HCT116 (cell line): ENCODE results near the gene TXNL4B. TPM values are rescaled to one million over a fixed set of nuclear protein-coding genes. Genes with fewer than 3 reads are reported as not detected.
A peak's percentile ranks its signal among the peaks of the same experiment; 100 is the strongest.

Experiments
- ATAC-seq: fragments of 200-7000 bp; cut with Tn5 transposase; 2 replicates; pipeline ENCODE4 v1.9.1; 2020; ENCODE audit warnings: mild to moderate bottlenecking, moderate library complexity
- Bru-seq: library from RNA; stranded (reverse); fragments of 400-500 nt; gene quantifications from one replicate; lab custom pipeline; 2021; lab: Mats Ljungman, UMichigan
- BruChase-seq, 2 experiments: library from RNA; stranded (reverse); fragments of 400-500 nt; gene quantifications; one replicate each; lab custom pipeline; 2021; lab: Mats Ljungman, UMichigan
- BruUV-seq: library from RNA; stranded (reverse); fragments of 400-500 nt; replicated peaks from 2 replicates; lab custom pipeline; 2021; lab: Mats Ljungman, UMichigan
- CTCF ChIA-PET: fragments of 300-600 bp; sonication (Branson Sonifier 250); formaldehyde crosslinking; loops from one replicate; lab custom pipeline; 2021; ENCODE audit warnings: antibody characterized with exemption; lab: Charles Lee
- POLR2A ChIA-PET: fragments of 300-600, 350-600 bp; sonication (Branson Sonifier 250); formaldehyde crosslinking; loops from one replicate; lab custom pipeline; 2021; ENCODE audit warnings: antibody characterized with exemption; lab: Charles Lee
- RAD21 ChIA-PET, 2 experiments: fragments of 300-600 bp; sonication (Branson Sonifier 250); formaldehyde crosslinking; loops; one replicate each; lab custom pipeline; 2023; ENCODE audit warnings: low total read pairs in 2 of 2; ENCODE audit not compliant: uncharacterized antibody in 2 of 2, unreplicated experiment in 2 of 2, low non-redundant PET in 1 of 2; lab: Charles Lee
- DNase-seq: peaks from one replicate; pipeline ENCODE4 v3.0.0-alpha.2; 2010; ENCODE audit warnings: low read depth, low spot score
- H2AFZ ChIP-seq: fragments of 200-600 bp; shearing (Covaris generic), sonication (generic); 2 replicates; pipeline ENCODE4 v1.6.1; 2017; ENCODE audit warnings: low read depth, mixed run types, mixed read lengths, antibody characterized with exemption, low read length; ENCODE audit not compliant: poor library complexity, severe bottlenecking
- H3K27ac ChIP-seq: 2 replicates; pipeline ENCODE4 v1.5.1; 2012; ENCODE audit warnings: low read depth, low read length
- H3K27me3 ChIP-seq: fragments of 200-600 bp; sonication (generic); 2 replicates; pipeline ENCODE4 v1.6.1; 2016; ENCODE audit warnings: mixed run types, low read length, mixed read lengths; ENCODE audit not compliant: insufficient read depth
- H3K36me3 ChIP-seq, 2 experiments: fragments of 200-500 bp in 1 of 2; fragments of 200-600 bp in 1 of 2; sonication (Bioruptor generic) in 1 of 2; sonication (generic) in 1 of 2; 2 replicates each; pipeline versions ENCODE4 v1.5.1 to v1.6.1; 2014 to 2016; ENCODE audit warnings: low read length in 2 of 2, inconsistent platforms in 1 of 2, mixed read lengths in 1 of 2, mixed run types in 1 of 2; ENCODE audit not compliant: insufficient read depth in 2 of 2, control insufficient read depth in 1 of 2
- H3K4me1 ChIP-seq, 2 experiments: fragments of 200-600 bp in 1 of 2; sonication (generic) in 1 of 2; 2 replicates each; pipeline versions ENCODE4 v1.5.1 to v1.6.1; 2012 to 2017; ENCODE audit warnings: low read length in 2 of 2, inconsistent platforms in 1 of 2, mild to moderate bottlenecking in 1 of 2, mixed read lengths in 1 of 2, mixed run types in 1 of 2, moderate library complexity in 1 of 2; ENCODE audit not compliant: insufficient read depth in 2 of 2, control insufficient read depth in 1 of 2
- H3K4me2 ChIP-seq: fragments of 200-600 bp; sonication (generic); 2 replicates; pipeline ENCODE4 v1.6.1; 2017; ENCODE audit warnings: mixed run types, low read length, mixed read lengths
- H3K4me3 ChIP-seq, 2 experiments: fragments of 200-600 bp in 1 of 2; sonication (generic) in 1 of 2; replicated peaks in 1 of 2; 2 replicates each; pipeline ENCODE4 v1.5.1; 2011 to 2016; ENCODE audit warnings: low read length in 2 of 2, control low read depth in 1 of 2, low read depth in 1 of 2, mild to moderate bottlenecking in 1 of 2, mixed read lengths in 1 of 2, mixed run types in 1 of 2
- H3K79me2 ChIP-seq: fragments of 200-600 bp; sonication (generic); 2 replicates; pipeline ENCODE4 v1.6.1; 2017; ENCODE audit warnings: mild to moderate bottlenecking, mixed run types, low read length, moderate library complexity, mixed read lengths; ENCODE audit not compliant: insufficient read depth
- H3K9ac ChIP-seq: fragments of 200-600 bp; sonication (generic); 2 replicates; pipeline ENCODE4 v1.6.1; 2016; ENCODE audit warnings: low read length, mixed read lengths
- H3K9me2 ChIP-seq: fragments of 200-600 bp; sonication (generic), shearing (Covaris generic); 2 replicates; pipeline ENCODE4 v1.6.1; 2017; ENCODE audit warnings: mixed run types, mild to moderate bottlenecking, moderate library complexity; ENCODE audit not compliant: insufficient read depth
- H3K9me3 ChIP-seq, 2 experiments: fragments of 200-500 bp in 1 of 2; fragments of 200-600 bp in 1 of 2; sonication (Bioruptor generic) in 1 of 2; sonication (generic) in 1 of 2; 2 replicates each; pipeline ENCODE4 v1.6.1; 2014 to 2017; ENCODE audit warnings: low read length in 2 of 2, mixed read lengths in 2 of 2, inconsistent platforms in 1 of 2, low read depth in 1 of 2, mild to moderate bottlenecking in 1 of 2, mixed run types in 1 of 2, moderate library complexity in 1 of 2; ENCODE audit not compliant: control insufficient read depth in 1 of 2, insufficient read depth in 1 of 2
- H4K20me1 ChIP-seq: fragments of 200-600 bp; sonication (generic), shearing (Covaris generic); 2 replicates; pipeline ENCODE4 v1.6.1; 2017; ENCODE audit warnings: mixed run types, mild to moderate bottlenecking, moderate library complexity; ENCODE audit not compliant: insufficient read depth
- CBX3 ChIP-seq: IDR thresholded peaks from 2 replicates; pipeline ENCODE4 v1.6.1; 2012; ENCODE audit warnings: low read depth
- EGR1 ChIP-seq: IDR thresholded peaks from 2 replicates; pipeline ENCODE4 v1.6.1; 2012; ENCODE audit warnings: low read depth
- ELF1 ChIP-seq: IDR thresholded peaks from 2 replicates; pipeline ENCODE4 v1.6.1; 2012; ENCODE audit warnings: low read depth, borderline replicate concordance
- EZH2 ChIP-seq: fragments of 200-600 bp; sonication (generic); IDR thresholded peaks from 2 replicates; pipeline ENCODE4 v1.6.1; 2017; ENCODE audit warnings: antibody characterized with exemption, mixed run types
- EZH2phosphoT487 ChIP-seq: fragments of 200-600 bp; IDR thresholded peaks from 2 replicates; pipeline ENCODE4 v1.6.1; 2018; ENCODE audit warnings: antibody characterized with exemption, borderline replicate concordance
- FOSL1 ChIP-seq: IDR thresholded peaks from 2 replicates; pipeline ENCODE4 v1.6.1; 2012; ENCODE audit warnings: low read depth
- POLR2A ChIP-seq: IDR thresholded peaks from 2 replicates; pipeline ENCODE4 v1.7.0; 2011; ENCODE audit warnings: borderline replicate concordance; ENCODE audit not compliant: insufficient read depth, insufficient read length; ENCODE audit errors: extremely low read depth
- RAD21 ChIP-seq: IDR thresholded peaks from 2 replicates; pipeline ENCODE4 v1.6.1; 2012; ENCODE audit warnings: low read depth, mild to moderate bottlenecking
- SRF ChIP-seq: IDR thresholded peaks from 2 replicates; pipeline ENCODE4 v1.6.1; 2012; ENCODE audit warnings: low read depth
- TCF7L2 ChIP-seq: IDR thresholded peaks from 2 replicates; pipeline ENCODE4 v1.7.0; 2011; ENCODE audit warnings: borderline replicate concordance, inconsistent platforms; ENCODE audit not compliant: insufficient read depth, insufficient read length; ENCODE audit errors: extremely low read depth
- ZFX ChIP-seq: fragments of 450-650 bp; IDR thresholded peaks from 2 replicates; pipeline ENCODE4 v1.6.1; 2017
- ZNF274 ChIP-seq: fragments of 200-500 bp; sonication (Bioruptor generic); IDR thresholded peaks from 2 replicates; pipeline ENCODE4 v1.6.1; 2014; ENCODE audit warnings: mild to moderate bottlenecking, low read depth, low read length, inconsistent platforms
- intact Hi-C: fragments of 100-400 bp; cut with micrococcal nuclease; formaldehyde crosslinking; loops from 2 replicates; pipeline ENCODE4 v1.10.0; 2022
- long read RNA-seq: library from polyadenylated mRNA; unstranded; transcript quantifications from one replicate; pipeline ENCODE4 v2.0.0, GENCODE V29; 2021; ENCODE audit not compliant: unreplicated experiment
- polyA plus RNA-seq: library from polyadenylated mRNA; unstranded; fragments of >200 nt; gene quantifications from 2 replicates; pipeline ENCODE4 v1.2.1, GENCODE V29; 2012; ENCODE audit warnings: missing spikeins
- total RNA-seq: library from RNA; stranded (reverse); gene quantifications from one replicate; pipeline ENCODE4 v1.2.1, GENCODE V29; 2021; ENCODE audit not compliant: unreplicated experiment
- TF ChIP-seq, protein P1 (sequence below): IDR thresholded peaks from 2 replicates; pipeline ENCODE4 v1.6.1; 2011; ENCODE audit warnings: mild to moderate bottlenecking, low read length, moderate library complexity; ENCODE audit not compliant: insufficient replicate concordance; ENCODE audit errors: extremely low read depth
- TF ChIP-seq, protein P2 (sequence below): IDR thresholded peaks from 2 replicates; pipeline ENCODE4 v1.6.1; 2012
- TF ChIP-seq, protein P3 (sequence below): IDR thresholded peaks from 2 replicates; pipeline ENCODE4 v1.6.1; 2012; ENCODE audit warnings: low read depth
- TF ChIP-seq, protein P4 (sequence below), 3 experiments: fragments of 200-600 bp in 1 of 3; sonication (generic) in 1 of 3; IDR thresholded peaks in 2 of 3; conservative IDR thresholded peaks in 1 of 3; 2 replicates each; pipeline ENCODE4 v1.5.1; 2012 to 2017; ENCODE audit warnings: low read depth in 2 of 3, low read length in 2 of 3, antibody characterized with exemption in 1 of 3, borderline replicate concordance in 1 of 3, control low read depth in 1 of 3, mild to moderate bottlenecking in 1 of 3, mixed read lengths in 1 of 3, mixed run types in 1 of 3, moderate library complexity in 1 of 3; ENCODE audit not compliant: insufficient read depth in 1 of 3

The TXNL4B gene
- total RNA-seq (15.5 TPM), Bru-seq, nascent RNA (percentile 72 among the genes with signal in this experiment), BruChase-seq, experiment 1, labeled RNA remaining after a 6-hour chase (percentile 80 among the genes with signal in this experiment), BruChase-seq, experiment 2, labeled RNA remaining after a 2-hour chase (percentile 82 among the genes with signal in this experiment)
- 7.3 and 8.4 TPM in 2 replicates for polyA plus RNA-seq
- long read RNA-seq, transcript TXNL4B-201 (4 exons, 2,556 nt): major isoform, 14 of 22 reads
- long read RNA-seq, partial matches to known transcripts: 0 of 22 reads
- long read RNA-seq, other reads (novel, unspliced or antisense): 8 of 22 reads

DNA sequence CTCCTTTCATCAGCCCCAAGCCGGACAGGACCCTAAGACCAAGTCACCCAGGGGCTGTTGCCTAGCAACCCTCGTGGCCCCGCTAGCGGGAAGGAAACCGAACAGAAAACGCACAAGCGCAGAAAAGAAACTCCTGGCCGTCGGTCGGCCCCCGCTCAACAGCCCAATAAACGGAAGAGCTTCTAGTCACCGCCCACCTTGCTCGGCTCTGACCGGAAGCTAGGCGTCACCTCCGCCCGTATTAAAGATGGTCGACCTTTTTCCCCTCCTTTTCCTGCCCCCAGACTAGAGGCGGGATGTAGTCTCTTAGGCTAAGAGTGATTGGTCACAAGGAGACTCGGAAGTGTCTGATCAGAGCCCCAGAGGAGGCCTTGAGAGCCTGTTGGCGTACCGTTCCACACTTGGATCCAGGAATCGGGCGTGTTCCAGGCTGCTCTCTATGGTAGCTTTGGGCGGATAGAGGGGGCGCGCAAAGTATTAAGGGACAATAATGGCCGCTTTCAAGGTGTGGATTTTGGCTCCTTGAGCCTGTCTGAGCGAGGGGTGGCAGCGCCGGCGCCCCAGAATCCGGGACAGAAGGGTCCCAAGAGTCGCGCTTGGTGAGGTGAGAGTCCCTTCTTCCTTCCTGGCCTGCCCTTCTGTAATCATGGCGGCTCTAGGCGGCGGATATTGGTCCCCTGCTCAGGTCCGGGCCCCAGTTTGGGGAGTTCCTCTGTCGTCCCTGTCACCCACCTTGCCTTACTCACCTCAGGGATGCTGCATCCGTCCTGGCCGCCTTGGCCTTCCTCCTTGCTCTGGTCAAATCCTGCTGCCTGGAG lies at the start of gene TXNL4B, which contains the start of gene DHX38:
Gene TXNL4B (minus strand): TSS at position 173 of the 818 bp plus-strand sequence. CDS start 2,871 bp downstream, outside the sequence.
Gene DHX38 (plus strand): TSS at position 400 of the 818 bp plus-strand sequence. CDS start 2,311 bp downstream, outside the sequence.
- H3K79me2 ChIP-seq: peaks cover 72% of the 10 kb centered on the region
- ChIA-PET POLR2A (interaction anchor here (0.8 to 1.5 kb wide), 3 partner anchors 11 to 62 kb away, joined by 3 to 4 read pairs (median 4); no protein-coding TSS in a partner anchor), CTCF (interaction anchor here (0.7 to 1.4 kb wide), 2 partner anchors 27 to 132 kb away, joined by 3 to 7 read pairs; no protein-coding TSS in a partner anchor), RAD21 (no interaction called here)
- intact Hi-C loops: loop anchor here (1.0 to 10.0 kb wide), 3 partner anchors 85 to 529 kb away; partner anchors contain the start of genes DHODH and ZNF821
- no peaks in the 10 kb centered on the region for H3K9me3 ChIP-seq
- H3K27ac ChIP-seq: peak within 1 kb of the TSS; percentile 65
- H3K4me3 ChIP-seq: peak within 1 kb of the TSS; percentile 73 to 99
- ATAC-seq: peak; percentile 97
- no peaks in the 10 kb centered on the region for H3K27me3 ChIP-seq
- H4K20me1 ChIP-seq: no peaks in the 10 kb centered on the region
- H3K9me2 ChIP-seq: no peaks in the 10 kb centered on the region
- peaks cover 6 to 15% of the 10 kb centered on the region in 2 experiments; a peak in 3 of 4 replicates for H3K4me1 ChIP-seq
- H3K4me2 ChIP-seq: peak within 1 kb of the TSS; percentile 91
- BruUV-seq: no TSS peak
- DNase-seq: peak; percentile 99
- H2AFZ ChIP-seq: peak within 1 kb of the TSS; percentile 37
- peaks cover 28 to 36% of the 10 kb centered on the region in 2 experiments; a peak in 3 of 4 replicates for H3K36me3 ChIP-seq
- peak within 1 kb of the TSS; percentile 90 for H3K9ac ChIP-seq
- TF ChIP-seq, protein P1, sequence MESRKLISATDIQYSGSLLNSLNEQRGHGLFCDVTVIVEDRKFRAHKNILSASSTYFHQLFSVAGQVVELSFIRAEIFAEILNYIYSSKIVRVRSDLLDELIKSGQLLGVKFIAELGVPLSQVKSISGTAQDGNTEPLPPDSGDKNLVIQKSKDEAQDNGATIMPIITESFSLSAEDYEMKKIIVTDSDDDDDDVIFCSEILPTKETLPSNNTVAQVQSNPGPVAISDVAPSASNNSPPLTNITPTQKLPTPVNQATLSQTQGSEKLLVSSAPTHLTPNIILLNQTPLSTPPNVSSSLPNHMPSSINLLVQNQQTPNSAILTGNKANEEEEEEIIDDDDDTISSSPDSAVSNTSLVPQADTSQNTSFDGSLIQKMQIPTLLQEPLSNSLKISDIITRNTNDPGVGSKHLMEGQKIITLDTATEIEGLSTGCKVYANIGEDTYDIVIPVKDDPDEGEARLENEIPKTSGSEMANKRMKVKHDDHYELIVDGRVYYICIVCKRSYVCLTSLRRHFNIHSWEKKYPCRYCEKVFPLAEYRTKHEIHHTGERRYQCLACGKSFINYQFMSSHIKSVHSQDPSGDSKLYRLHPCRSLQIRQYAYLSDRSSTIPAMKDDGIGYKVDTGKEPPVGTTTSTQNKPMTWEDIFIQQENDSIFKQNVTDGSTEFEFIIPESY: no peak
- TF ChIP-seq EGR1 (peak; percentile 90), TCF7L2 (peak; percentile 77), ZNF274 (no peak), EZH2phosphoT487 (no peak), POLR2A (peak; percentile 68), RAD21 (no peak), FOSL1 (no peak), SRF (no peak), ZFX (peak; percentile 83), CBX3 (no peak), EZH2 (no peak), ELF1 (peak; percentile 89)
- TF ChIP-seq, protein P2, sequence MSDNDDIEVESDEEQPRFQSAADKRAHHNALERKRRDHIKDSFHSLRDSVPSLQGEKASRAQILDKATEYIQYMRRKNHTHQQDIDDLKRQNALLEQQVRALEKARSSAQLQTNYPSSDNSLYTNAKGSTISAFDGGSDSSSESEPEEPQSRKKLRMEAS: no peak; the same call in 1 of the 2 replicates
- TF ChIP-seq, protein P3, sequence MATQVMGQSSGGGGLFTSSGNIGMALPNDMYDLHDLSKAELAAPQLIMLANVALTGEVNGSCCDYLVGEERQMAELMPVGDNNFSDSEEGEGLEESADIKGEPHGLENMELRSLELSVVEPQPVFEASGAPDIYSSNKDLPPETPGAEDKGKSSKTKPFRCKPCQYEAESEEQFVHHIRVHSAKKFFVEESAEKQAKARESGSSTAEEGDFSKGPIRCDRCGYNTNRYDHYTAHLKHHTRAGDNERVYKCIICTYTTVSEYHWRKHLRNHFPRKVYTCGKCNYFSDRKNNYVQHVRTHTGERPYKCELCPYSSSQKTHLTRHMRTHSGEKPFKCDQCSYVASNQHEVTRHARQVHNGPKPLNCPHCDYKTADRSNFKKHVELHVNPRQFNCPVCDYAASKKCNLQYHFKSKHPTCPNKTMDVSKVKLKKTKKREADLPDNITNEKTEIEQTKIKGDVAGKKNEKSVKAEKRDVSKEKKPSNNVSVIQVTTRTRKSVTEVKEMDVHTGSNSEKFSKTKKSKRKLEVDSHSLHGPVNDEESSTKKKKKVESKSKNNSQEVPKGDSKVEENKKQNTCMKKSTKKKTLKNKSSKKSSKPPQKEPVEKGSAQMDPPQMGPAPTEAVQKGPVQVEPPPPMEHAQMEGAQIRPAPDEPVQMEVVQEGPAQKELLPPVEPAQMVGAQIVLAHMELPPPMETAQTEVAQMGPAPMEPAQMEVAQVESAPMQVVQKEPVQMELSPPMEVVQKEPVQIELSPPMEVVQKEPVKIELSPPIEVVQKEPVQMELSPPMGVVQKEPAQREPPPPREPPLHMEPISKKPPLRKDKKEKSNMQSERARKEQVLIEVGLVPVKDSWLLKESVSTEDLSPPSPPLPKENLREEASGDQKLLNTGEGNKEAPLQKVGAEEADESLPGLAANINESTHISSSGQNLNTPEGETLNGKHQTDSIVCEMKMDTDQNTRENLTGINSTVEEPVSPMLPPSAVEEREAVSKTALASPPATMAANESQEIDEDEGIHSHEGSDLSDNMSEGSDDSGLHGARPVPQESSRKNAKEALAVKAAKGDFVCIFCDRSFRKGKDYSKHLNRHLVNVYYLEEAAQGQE: no peak
- TF ChIP-seq, protein P4, sequence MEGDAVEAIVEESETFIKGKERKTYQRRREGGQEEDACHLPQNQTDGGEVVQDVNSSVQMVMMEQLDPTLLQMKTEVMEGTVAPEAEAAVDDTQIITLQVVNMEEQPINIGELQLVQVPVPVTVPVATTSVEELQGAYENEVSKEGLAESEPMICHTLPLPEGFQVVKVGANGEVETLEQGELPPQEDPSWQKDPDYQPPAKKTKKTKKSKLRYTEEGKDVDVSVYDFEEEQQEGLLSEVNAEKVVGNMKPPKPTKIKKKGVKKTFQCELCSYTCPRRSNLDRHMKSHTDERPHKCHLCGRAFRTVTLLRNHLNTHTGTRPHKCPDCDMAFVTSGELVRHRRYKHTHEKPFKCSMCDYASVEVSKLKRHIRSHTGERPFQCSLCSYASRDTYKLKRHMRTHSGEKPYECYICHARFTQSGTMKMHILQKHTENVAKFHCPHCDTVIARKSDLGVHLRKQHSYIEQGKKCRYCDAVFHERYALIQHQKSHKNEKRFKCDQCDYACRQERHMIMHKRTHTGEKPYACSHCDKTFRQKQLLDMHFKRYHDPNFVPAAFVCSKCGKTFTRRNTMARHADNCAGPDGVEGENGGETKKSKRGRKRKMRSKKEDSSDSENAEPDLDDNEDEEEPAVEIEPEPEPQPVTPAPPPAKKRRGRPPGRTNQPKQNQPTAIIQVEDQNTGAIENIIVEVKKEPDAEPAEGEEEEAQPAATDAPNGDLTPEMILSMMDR (IDR thresholded peaks at IDR 0.05 in 2 of 3, conservative IDR thresholded peaks at IDR 0.05 in 1 of 3; ENCODE audit: borderline replicate concordance in 1 of 3, insufficient read depth in 1 of 3, low read depth in 2 of 3, low read length in 2 of 3): no peak
